GM10847 (cell line): ENCODE measurements around the gene BAHD1.
A peak's percentile ranks its signal among the peaks of the same experiment; 100 is the strongest.

Source experiments
- POLR2A ChIP-seq: IDR thresholded peaks from 2 replicates; pipeline ENCODE4 v1.6.1; 2011; ENCODE audit not compliant: insufficient read length; ENCODE audit errors: extremely low read depth

The BAHD1 gene

DNA sequence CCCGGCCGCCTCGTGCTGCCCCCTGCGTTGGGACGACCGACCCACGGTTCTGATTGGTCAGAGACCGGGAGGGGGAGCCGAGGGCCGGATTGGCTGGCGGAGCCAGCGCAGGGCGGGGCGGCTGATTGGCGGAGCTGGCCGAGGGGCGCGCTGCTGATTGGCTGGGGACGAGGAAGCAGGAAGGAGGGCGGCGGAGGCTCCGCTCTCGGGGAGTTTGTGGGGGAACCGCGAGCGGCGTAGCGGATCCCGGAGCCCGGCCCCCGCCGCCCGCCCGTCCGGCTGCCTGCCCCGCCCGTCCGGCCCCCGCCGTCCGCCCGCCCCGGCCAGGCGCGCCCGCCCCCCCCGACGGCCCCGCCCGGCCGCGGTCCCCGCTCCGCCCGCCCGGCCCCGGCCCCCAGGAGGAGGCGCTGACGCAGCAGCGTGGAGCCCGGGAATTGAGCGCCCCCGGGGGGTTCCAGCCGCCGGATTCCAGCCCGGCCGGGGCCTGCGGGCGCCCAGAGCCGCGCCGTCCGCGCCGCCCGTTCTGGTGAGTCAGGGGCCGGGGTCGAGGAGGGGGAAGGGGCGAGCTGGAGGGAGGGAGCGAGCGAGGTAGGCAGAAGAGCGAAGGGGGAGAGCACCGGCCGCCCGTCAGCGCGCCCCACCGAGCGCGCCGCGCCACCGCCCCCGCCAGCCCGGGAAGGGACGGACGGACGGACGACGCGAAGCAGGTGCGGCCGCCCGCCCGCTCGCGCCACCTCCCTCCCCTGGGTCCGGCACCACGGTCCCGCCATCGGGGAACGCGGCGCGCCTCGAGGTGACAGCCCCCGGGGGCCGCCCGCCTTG, at the start of gene BAHD1:
TSS of gene BAHD1 (plus strand) at position 211 of the 822 bp plus-strand sequence. CDS start 17,512 bp downstream, outside the sequence.
- peak; percentile 30 for TF ChIP-seq POLR2A

DNA sequence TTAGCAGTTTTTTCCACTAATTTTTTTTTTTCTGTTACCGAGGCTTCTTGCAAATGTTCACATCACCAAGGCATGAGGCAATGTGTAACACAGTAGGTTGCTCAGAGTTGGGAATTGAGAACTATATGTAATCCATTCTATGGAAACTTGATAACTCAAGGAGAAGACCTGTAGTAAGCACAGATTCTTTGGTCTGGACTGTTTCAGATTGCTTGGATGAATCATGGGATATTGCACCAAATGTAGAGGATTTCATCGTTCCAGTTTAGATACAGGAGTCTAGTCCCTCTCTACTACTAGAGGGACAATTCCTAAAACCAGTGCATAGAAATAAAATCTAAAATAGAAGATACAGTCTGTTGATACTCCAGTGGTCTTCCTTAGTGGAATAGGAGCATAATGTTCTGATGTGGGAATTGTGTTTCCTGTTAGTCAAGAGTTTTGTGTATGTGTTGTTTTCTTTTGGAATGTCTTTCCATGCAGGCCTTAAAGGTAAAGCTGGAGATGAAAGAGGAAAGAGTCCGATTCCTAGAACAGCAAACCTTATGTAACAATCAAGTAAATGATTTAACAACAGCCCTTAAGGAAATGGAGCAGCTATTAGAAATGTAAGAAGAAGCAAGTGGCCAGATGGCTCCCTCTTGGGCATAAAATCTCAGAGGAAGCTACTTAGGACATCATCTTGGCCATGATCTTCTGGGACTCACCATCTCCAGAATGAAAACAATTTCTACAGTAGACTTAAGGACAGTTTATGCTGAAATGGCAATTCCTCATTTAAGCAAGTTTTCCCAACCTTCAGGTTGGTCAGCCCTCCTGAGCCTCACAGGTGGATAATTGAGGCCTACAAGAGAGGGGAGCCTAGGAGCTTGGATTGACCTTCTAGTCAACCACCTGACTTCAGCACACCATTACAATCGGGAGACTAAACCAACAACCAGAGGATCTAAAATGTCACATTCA, 47.5 kb upstream of the BAHD1 start:
- TF ChIP-seq POLR2A, result no peak

DNA sequence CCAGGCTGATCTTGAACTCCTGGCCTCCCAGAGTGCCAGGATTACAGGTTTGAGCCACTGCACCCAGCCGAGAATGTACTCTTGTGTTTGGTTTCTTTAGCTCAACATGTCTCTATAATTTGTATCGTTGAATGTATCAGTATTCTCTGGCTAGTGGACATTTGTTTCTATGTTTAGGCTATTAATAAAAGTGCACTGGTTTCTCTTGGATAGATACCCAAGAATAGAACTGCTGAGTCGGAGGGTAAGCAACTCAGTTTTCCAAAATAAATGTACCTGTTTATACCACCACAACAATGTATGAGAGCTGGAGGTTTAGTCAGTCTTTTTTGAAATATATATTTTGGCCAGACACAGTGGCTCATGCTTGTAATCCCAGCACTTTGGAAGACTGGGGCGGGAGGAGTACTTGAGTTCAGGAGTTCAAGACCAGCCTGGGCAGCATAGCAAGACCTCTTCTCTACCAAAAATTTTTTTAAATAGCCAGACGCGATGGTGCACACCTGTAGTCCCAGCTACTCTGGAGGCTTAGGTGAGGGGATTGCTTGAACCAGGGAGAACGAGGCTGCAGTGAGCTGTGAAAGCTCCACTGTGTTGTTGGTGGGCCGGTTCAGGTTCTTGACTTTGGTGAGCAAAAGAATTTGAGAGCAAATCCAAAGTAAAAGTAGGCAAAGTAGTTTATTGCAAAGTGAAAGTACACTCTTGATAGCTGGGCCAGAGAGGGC, 42.9 kb upstream of the BAHD1 start:
- TF ChIP-seq POLR2A, result no peak

DNA sequence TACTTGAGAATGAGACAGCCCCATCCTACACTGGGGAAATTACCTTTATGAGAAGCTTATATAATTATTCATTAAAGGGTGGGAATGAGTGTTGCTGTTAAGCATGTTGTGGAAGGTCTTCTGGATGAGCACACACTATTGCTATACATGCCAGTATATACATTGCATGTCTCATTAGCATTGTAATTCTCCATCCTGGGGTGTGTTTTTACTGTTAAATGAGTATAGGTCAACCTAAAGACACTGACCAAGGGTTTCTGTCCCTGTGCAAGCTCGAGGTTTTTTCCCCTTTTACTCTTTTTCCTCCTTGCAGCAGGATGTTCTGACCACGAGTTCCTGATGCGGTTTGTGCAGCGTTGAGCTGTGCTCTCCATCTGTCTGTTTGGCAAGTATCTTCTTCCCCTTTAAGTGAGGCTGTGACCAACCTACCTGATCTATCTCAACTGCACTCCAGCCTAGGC, 42.3 kb upstream of the BAHD1 start:
- no peak for TF ChIP-seq POLR2A

DNA sequence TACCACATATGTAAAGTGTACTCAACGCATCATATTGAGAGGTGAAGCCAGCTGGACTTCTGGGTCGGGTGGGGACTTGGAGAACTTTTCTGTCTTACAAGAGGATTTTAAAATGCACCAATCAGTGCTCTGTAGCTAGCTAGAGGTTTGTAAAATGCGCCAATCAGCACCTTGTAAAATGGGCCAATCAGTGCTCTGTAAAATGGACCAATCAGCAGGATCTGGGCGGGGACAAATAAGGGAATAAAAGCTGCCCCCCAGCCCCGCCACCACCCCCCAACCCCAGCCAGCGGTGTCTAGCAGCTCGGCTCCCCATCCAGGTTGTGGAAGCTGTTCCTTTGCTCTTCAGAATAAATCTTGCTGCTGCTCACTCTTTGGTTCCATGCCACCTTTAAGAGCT, 41.4 kb upstream of the BAHD1 start:
- no peak for TF ChIP-seq POLR2A

DNA sequence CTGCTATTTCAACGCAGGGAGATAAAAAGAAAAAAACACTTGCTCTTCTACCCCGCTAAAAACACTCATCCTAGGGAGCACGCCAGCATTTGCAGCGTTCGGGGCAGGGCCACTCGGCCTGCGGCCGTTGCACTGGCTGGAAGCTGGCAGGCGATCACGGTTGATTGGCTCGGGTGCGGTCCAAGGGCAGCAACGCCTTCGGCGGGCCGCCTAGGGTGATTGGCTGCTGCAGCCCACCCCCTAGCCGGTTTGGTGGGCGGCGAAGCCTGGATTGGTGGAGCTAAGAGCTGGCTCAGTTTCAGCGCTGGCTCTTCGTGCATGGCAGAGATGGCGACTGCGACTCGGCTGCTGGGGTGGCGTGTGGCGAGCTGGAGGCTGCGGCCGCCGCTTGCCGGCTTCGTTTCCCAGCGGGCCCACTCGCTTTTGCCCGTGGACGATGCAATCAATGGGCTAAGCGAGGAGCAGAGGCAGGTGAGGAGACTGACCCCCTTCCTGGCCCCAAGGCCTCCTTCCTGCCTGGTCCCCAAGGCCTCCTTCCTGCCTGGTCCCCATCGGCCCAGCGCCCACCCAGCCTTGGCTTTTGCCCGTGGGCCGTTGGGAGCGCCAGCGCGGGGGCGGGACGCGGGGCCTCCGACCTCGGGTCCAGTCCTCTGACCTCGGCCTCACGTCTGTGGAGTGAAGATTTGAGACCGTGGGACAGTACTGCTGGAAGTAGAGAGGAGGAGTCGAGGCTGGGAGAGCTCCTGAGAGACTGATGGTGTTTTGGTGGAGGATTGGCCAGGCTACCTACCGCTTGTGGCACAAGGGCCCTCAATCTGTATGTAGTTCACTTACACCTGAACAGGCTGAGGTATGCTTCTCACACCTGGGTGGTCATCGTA, 35.0 kb upstream of the BAHD1 start, which contains the start of gene IVD:
TSS of gene IVD (plus strand) at position 295 of the 881 bp plus-strand sequence. CDS start at position 328, 33 bp downstream.
- peak; percentile 85 for TF ChIP-seq POLR2A

DNA sequence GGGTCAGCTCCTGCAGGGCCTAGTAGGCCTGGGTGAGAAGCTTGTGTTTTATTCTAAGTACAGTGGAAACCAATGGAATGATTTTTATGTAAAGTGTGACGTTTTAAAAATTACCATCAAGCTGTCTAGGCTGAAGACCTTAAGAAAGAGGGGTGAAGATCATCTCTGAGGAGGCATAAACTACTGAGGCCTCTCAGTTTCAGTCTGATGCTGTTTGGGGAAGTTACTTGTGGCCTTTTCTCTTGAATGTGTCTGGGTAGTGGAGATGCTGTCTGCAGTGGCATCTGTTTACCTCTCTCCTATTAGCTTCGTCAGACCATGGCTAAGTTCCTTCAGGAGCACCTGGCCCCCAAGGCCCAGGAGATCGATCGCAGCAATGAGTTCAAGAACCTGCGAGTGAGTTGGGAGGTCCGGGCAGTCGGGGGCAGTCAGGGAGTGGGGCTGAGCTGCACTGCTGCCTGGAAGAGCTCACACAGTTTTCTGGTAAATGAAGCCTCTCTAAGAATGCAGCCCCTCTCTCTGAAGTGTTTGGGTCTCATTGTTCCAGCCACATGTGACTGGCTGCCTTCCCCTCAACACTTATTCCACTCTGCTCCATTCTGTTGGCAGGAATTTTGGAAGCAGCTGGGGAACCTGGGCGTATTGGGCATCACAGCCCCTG, 33.3 kb upstream of the BAHD1 start:
- no peak for TF ChIP-seq POLR2A

DNA sequence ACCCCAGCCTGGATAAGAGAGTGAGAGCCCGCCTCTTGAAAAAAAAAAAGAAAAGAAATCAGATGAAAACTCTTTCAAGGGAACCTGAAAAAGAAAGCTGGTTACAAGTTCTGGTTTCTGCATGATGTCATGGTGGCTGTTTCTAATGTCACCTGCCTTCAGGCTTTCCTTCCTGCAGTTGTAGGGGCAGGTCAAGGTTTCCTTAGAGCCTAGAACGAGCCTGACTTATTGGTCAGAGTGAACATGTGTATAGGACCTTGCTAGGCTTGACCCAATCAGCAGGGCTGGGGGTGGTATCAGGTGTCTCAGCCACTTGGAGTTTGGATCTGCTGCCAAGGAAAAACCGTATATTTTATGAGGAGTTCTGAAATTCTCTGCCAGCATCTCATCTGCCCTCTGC, 31.4 kb upstream of the BAHD1 start:
- TF ChIP-seq POLR2A, result no peak

DNA sequence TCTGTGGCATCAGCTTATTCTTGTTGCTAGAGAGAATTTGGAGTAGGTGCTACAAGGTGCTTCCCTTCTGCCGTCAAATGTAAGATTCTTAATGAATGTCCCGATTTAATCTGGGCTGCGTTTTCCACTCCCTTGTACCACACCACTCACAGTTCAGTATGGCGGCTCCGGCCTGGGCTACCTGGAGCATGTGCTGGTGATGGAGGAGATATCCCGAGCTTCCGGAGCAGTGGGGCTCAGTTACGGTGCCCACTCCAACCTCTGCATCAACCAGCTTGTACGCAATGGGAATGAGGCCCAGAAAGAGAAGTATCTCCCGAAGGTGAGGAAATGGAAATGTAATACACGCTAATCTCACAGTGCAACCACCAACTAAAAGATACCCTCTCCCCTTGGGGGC, 30.3 kb upstream of the BAHD1 start:
- no peak for TF ChIP-seq POLR2A

- TF ChIP-seq POLR2A, result no peak
These were observed 28.5 kb upstream of the BAHD1 start for GRCh38 chr15:40412095-40412759.

GRCh38 chr15:40413036-40413435, 27.7 kb upstream of the BAHD1 start:
- TF ChIP-seq POLR2A, result no peak

DNA sequence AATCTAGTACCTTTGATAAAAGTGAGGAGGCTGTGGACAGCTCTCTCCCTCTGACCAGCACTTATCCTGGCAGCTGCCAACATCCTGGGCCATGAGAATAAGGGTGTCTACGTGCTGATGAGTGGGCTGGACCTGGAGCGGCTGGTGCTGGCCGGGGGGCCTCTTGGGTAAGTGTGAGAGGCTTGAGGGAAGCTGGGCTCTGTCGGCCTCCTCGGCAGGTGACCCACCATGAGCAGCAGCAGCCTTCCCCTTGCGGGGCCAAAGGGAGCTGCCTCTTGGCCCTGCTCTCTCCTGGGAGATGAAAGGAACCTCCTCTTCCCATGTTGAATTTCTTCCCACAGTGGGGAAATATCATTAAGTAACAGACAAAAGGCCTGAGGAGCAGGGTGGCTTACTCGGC, 25.9 kb upstream of the BAHD1 start:
- no peak for TF ChIP-seq POLR2A

DNA sequence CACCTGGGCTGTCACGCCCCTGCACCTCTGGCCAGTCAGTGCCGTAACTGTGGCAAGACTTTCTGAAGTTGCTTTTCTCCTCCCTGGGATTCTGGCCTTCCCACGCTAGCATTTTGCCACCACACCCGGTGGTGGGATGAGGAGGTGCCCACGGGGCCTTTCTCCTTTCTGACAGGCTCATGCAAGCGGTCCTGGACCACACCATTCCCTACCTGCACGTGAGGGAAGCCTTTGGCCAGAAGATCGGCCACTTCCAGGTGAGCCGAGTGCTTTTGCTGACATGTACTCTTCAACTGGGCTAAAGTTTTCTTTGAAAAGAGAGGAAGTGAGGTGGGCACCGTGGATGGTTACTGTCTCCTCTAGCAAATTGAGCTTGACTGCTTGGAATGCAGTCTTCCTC, 25.5 kb upstream of the BAHD1 start:
- no peak for TF ChIP-seq POLR2A
